Mucosa of gallbladder (tissue), 1 donor: ENCODE results near the gene GPR137B. TPM values are rescaled to one million over a fixed set of nuclear protein-coding genes. Genes with fewer than 3 reads are reported as not detected.
"Not testable (repeated sequence)": the region's sequence is repeated elsewhere in the genome, so short reads cannot be mapped to it uniquely, and the experiment has no call there.

Experiments
- DNase-seq: peaks from one replicate; pipeline ENCODE4 v3.0.0-alpha.2; 2020; ENCODE audit warnings: low spot score
- total RNA-seq: library from RNA; stranded (reverse); gene quantifications from one replicate; pipeline ENCODE4 v1.2.1, GENCODE V29; 2021
- donor health status: DM: no; HTN: no; CAD: no.

Gene GPR137B
- total RNA-seq, 1 donor from 2014 or later = 30.5 TPM

DNA sequence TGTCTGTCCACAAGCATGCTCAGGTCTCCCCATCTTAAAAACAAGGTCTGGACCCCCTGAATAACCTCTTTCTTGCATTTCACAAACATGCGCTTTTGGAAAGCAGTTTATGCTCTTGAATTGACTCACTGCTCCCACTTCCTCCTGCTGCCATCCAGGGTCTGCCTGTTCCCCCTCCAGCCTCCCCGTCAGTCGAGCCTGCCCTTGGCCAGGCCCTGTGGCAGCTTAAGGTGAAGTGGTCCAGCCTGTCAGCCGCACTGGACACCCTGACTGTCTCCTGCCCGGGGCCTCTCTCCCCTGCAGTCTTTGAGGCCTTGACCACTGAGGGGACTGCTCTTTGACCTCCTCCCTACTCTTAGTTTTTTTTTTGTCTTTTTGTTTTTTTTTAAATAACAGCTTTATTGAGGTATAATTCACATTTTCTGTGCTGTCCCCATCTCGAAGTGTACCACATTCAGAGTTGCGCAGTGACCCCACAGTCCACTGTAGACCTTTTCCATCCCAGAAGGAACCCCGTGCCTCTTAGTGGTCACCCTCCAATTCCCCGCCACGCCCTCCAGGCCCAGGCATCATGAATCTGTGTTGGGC lies 18.3 kb downstream of the GPR137B start:
- DNase-seq = no peak

DNA sequence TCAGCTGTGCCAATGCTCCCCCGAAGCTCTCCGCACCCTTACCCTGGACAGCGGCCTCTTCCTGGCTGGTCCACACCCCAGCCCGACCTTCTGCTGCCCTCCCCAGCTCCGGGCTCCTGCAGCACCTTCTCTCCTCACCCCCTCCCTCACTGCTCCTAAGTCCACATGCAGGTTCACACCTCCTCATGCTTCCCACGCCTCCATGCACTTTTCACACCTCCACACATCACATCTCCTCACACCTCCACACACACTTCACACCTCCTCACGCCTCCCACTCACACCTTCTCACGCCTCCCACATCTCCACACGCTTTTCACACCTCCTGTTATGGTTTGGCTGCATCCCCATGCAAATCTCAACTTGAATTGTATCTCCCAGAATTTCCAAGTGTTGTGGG lies 18.9 kb downstream of the GPR137B start:
- no peak for DNase-seq

DNA sequence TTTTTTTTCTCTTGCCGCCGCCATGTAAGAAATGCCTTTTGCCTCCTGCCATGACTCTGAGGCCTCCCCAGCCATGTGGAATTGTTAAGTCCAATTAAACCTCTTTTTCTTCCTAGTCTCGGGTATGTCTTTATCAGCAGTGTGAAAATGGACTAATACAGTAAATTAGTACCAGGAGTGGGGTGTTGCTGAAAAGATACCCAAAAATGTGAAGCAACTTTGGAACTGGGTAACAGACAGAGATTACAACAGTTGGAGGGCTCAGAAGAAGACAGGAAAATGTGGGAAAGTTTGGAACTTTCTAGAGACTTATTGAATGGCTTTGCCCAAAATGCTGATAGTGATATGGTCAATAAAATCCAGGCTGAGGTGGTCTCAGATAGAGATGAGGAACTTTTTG lies 19.4 kb downstream of the GPR137B start:
- not testable (repeated sequence) for DNase-seq

DNA sequence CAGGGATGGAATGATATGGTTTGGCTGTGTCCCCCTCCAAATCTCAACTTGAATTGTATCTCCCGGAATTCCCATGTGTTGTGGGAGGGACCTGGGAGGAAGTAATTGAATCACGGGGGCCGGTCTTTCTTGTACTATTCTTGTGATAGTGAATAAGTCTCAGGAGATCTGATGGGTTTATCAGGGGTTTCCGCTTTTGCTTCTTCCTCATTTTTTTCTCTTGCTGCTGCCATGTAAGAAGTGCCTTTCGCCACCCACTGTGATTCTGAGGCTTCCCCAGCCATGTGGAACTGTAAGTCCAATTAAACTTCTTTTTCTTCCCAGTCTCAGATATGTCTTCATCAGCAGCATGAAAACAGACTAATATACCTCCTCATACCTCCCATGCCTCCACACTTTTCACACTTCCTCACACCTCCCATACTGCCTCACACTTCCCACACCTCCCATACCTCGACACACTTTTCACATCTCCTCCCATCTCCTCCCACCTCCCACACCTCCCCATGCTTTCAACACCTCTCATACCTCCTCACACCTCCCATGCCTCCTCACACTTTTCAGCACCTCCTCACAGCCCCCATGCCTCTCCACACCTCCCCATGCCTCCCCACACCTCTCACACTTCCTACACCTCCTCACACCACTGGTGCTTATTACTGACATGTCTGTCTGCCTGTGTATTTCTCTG lies 21.3 kb downstream of the GPR137B start:
- peak; percentile 40 for DNase-seq

DNA sequence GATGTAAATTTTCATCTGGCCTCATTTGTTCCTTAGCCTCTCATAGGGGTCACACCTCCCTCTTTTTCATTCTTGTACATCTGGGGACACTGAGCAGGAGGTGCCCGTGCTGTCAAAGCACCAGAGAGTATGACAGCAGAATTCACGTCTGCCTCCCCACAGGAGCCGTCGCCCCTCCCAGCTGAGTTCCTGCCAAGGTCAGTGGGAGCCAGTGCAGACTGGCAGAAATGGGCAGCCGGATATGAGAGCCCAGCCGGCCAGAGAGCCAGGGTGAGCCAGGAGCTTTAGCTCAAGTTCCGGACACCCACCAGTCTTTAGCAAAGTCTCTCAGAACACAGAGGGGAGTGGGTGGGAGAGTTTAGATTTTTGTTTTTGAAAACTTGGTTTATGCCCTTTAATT lies 21.9 kb downstream of the GPR137B start:
- DNase-seq = peak; percentile 36

DNA sequence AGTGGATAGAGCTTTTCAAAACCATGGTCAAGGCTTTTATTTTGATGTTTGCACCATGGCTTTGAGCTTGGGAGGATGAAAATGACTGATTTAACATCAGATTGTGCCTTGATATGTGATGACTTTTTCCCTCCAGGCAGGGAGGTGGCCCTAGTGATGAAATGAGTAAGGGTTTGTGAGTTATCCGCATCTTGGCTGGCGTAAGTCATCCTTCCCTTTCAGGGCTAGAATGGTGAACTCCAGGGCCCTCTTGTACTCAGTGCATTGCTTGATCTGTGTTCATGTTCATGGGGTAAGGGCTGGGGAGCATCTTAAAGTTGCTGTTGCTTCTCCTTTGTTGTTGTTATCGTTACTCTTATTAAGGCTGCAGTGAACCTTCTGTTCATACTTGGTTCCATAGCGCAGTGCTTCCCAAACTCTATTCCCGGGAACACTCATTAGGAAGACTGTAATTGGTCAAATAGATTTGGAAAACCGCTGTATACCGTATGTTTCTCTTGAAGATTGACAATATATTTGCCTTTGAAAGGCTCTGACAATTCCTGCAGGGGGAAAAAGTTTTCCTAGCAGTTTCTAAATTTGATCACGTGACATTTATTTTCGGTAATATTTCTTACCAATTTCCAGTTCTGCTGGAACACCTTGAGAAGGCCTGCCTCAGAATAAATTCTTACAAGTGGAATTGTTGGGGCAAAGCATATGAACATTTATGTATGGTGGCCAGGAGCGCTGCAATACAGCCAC lies 23.1 kb downstream of the GPR137B start:
- DNase-seq = no peak

DNA sequence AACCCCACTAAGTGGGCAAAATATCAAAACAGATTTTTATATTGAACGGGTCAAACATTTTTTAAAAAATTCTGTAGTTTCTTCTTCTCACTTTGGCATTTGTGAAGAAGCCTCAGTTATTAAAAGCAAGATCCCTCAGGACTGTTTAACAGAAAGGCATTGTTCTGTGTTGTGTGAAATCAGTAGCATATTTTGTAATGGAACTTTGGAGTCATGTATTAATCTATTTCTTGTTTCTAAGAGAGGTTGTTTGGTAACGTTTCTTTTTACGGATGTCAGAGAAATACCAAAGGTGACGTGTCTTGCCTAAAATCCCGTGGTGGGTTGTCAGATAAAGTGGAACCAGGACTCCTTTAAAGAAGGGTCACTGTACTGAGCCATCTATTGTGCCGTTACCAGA lies 23.7 kb downstream of the GPR137B start:
- DNase-seq = no peak

DNA sequence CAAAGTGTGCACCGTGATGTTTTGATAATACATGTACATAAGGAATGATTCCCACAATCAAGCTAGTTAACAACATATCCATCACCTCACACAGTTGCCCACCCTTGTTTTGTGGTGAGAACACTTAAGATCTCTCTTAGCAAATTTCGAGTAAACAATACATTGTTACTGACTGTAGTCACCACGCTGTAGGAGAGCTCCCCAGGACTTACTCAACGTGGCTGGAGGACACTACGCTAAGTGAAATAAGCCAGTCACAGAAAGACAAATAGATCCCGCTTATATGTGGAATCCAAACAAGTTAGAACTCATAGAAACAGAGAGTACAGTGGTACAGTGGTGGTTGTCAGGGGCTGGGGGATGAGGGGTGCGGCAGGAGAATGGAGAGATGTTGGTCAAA lies 24.8 kb downstream of the GPR137B start:
- no peak for DNase-seq

DNA sequence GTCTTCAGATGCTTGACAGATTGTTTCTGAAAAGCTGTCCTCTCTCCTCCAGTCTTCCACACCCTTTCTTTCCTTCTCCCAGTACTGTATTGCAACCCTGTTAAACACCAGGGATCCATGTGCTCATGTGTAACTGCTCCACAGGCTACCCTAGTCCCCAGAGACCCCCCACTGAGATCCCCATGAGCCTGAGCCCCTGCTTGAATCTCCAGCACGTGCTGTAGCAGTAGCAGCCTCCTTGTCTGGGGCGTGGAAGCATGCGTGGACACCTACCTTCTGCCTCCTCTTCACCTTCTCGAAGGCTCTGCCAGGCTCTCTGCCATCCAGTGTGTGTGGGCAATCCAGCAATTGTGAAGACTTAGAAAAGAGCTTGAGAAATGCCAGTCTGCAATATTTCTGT lies 25.2 kb downstream of the GPR137B start:
- DNase-seq = no peak

DNA sequence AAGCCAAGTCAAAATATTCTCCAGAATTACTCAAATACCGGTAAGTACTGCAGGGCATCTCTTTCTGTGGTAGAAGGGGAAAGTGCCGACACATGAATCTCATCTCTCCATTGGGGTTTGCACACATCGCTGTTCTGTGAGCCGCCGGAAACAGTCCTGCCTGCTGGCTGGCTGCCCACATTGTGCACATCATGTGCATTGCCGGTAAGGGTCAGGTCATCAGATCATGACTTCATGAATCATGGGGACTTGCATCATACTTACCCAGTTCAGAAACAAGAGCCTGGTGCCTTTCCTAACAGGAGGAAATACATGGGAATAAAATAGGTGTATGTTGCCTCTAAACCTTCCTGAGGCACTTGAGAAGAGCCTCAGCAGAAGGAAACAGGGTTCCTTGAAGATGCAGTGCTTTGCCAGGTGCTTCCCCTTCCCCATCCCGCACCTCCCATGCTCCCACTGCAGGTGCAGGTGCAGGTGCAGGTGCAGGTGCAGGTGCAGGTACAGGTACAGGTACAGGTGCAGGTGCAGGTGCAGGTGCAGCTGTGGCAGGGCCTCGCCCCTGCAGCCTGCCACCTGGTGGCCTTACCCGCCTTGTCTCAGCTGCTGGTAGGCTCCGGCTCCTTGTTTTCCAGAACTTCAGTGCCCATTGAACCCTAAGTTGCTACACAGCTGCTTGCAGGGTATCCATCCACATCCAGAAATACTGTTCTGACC lies 26.5 kb downstream of the GPR137B start:
- DNase-seq = peak; percentile 76

DNA sequence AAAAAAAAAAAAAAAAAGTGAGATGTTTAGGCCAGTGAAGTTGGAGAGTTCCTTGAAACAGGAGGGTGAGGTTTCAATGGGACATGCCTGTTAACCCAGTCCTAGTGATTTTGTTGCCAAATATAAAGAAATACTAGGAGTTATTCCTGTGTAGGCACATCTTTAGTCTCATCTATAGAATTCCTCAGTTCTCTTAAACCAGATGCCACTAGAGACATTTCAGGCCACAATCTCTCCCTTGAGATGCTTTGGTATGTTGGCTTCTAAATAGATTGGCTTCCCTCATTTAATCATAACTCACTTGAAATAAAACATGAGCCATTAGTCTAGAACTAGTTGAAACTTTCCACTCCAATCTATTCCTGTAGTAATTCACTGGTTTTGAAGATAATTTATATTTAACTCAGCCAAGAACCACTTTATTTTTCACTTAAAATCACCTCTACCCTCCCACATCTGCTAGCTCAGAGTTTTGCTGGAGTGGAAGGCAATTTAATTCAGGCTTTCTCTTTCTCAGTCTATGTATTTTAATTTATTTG lies 29.8 kb downstream of the GPR137B start:
- DNase-seq = no peak

DNA sequence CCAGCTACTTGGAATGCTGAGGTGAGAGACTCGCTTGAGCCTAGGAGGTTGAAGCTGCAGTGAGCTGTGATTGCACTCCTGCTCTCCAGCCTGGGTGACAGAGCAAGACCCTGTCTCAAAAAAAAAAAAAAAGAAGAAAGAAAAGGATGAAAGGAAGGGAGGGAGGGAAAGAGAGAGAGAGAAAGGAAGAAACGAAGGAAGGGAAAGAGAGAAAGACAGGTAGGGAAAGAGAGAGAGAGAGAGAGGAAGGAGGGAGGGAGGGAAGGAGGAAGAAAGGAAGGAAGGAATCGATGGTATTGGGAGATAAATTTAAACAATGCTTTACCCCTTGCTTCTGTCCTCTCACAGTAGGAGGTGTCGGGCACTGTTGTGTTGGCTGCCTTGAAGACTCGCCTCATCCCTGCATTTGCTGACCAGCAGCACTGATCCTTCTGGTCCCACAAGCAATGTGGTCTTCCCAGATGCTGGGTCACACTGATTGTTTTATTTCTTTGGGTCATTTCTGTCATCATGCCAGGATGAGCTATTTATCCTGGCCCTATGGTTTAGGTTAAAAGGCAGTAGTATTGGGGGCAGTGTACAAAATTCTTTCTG lies 30.9 kb downstream of the GPR137B start:
- no peak for DNase-seq

DNA sequence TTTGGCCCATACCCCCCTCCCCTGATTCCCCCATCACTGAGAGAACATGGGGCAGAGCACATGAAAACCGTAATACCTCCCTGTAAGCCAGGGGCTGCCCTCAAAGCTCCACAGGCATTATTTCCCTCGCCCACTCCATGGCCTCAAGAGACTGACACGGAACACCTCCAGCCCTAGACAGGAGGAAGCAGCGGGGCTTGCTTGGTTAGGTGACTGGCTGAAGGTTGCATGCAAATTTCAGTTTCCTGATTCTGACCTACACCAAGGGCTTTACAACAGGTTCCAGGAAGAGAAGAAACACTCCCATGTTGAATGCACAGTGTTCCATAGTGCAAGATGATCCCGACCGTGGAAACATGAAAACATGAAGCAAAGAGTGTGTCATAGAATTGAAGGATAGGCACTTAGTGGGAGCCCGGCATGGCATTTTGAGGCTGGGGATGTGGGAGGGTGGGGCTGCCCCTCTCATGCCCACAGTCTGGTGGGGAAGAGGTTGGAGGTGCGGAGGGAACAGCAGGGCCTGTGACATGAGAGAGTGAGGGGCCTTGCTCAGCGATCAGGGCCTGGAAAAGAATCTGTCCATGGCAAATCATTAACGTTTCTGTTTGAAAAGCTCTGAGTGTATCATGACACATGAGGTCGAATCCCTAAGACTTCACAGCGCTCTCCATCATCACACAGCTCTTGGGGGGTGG lies 33.5 kb downstream of the GPR137B start:
- no peak for DNase-seq

DNA sequence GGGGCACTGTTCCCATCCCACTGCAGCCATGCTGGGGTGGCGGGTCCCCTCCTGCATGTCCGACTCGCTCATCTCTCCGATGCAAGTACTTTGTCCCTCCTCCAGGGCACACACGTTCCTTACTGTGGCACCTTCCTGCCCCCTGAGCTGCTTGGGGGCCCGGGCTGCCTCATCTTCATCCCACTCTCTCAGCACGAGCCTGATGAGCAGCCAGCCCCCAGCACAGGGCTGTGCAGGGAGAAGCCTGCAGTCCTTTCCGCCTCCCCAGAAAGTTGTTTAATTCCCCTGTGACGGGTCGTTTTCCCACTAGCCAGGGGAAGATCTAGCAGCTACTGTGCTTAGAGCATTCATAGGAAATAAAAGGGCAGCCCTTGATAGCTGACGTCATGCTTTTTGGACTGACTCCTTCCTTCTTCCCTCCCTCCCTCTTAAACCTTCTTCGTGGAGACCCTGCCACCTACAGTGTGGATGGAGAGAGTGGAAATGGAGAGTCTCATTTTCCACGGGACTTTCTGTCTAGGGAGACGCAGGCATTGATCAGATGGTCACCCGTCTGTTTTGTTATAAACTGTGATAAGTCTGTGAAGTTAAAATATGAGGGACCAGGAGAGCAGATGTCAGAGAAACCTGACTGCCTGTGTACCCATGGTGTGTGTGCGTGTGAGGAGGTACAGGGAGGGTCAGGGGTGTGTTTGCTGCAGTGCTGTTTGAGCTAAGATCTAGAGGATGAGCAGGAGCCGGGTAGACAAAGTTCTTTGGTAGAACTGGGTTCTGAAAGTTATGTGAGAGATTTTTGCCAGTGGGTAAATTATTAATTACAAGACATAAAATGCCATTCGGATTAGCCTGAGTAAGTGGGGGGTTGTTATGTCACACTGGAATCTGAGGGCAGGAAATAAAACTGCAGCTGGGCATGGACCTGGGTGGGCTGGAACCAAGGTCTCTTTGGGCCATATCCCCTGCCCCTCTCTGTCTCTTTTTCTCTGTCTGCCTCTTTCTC lies 34.3 kb downstream of the GPR137B start:
- no peak for DNase-seq

DNA sequence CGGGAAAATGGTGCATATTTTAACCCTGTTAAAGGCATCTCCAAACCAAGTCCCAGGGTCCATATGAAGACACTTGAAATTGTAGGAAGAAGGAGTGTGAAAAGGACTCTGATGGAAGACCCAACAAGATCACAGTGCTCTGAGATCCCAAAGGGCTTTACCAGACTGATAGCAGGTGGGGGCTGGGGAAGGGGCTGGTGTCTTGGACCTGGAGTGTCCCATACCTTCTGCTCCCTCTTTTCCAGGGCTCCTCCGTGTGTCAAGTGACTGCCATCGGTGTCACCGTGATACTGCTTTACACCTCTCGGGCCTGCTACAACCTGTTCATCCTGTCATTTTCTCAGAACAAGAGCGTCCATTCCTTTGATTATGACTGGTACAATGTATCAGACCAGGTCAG lies 37.3 kb downstream of the GPR137B start:
- no peak for DNase-seq

DNA sequence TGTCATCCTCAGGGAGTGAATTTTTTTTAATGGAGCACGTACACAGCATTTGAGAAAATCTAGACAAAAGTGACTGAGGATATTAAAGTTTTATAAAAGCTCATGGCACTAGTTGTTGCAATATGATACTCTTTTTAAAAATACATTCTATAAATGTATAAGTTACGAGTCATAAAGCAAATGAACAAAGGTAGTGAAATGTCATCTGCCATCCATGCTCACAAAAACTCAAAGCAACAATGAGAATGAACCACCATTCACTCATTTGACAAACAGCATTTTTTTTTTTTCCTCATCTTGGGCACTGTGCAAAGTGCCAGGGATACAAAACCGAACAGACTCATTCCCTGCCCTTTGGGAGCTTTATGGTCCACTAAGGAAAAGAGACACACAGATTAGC lies 38.7 kb downstream of the GPR137B start:
- no peak for DNase-seq

DNA sequence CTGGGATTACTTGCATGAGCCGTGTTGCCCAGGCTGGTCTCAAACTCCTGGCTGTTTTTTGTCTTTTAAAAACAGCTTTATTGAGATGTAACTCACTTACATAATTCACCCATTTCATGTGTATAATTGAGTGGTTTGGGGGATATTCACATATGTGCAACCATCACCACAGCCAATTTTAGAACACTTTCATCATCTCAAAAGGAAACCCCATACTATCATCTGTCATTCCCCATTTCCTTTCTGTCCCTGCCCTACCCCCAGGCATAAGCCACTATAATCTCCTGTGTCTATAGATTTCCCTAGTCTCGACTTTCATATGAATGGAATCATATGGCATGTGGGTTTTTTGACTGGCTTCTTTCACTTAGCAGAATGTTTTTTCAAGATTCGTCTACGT lies 43.3 kb downstream of the GPR137B start:
- DNase-seq = no peak

DNA sequence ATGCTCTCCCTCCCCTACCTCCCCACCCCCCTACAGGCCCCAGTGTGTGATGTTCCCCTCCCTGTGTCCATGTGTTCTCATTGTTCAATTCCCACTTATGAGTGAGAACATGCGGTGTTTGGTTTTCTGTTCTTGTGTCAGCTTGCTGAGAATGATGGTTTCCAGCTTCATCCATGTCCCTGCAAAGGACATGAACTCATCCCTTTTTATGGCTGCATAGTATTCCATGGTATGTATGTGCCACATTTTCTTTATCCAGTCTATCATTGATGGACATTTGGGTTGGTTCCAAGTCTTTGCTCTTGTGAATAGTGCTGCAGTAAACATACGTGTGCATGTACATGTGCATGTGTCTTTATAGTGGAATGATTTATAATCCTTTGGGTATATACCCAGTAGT lies 44.1 kb downstream of the GPR137B start:
- not testable (repeated sequence) for DNase-seq

DNA sequence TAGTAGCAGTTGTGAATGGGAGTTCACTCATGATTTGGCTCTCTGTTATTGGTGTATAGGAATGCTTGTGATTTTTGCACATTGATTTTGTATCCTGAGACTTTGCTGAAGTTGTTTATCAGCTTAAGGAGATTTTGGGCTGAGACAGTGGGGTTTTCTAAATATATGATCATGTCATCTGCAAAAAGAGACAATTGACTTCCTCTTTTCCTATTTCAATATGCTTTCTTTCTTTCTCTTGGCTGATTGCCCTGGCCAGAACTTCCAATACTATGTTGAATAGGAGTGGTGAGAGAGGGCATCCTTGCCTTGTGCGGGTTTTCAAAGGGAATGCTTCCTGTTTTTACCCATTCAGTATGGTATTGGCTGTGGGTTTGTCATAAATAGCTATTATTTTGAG lies 45.7 kb downstream of the GPR137B start:
- DNase-seq = not testable (repeated sequence)

DNA sequence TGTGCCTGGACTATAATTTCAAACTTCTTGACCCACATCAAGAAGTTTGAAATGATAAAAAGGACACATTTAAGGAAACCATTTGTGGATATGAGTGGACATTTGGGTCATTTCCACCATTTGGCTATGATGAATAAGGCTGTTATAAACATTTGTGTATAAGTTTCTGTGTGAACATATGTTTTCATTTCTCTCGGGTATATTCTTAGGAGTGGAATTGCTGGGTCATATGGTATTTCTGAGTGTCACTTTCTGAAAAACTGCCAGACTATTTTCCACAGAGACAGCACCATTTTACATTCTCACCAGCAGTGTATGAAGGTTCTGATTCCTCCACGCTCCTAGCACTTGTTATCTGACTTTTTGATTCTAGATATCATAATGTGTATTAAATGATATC lies 50.8 kb downstream of the GPR137B start:
- DNase-seq = no peak
